GM19035 (cell line): Measurements from ENCODE around the gene SRC.

Experiments used
- ATAC-seq: cut with Tn5 transposase; IDR thresholded peaks from one replicate; pipeline ENCODE4 v1.9.1; 2021; ENCODE audit not compliant: unreplicated experiment

The SRC gene

DNA sequence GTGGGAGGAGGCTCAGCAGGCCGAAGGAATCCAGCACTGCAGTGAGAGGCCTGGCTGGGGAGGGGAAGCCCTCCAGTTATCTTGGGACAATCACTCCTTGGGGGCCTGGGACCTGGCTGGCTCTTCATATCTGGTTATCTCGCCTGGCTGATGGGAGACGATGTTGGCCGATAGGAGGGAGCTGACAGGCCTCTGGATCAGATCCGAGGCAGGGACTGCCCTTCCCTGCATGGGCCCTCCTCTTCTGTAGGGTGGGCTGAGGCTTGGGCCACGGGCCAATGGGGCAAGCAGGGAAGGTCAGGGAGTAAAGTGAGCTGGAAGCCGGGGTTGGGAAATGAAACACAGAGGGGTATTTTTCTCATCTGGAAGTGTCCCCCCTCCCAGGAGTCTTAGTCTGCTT is 31.3 kb upstream of the SRC start:
- ATAC-seq: no peak

DNA sequence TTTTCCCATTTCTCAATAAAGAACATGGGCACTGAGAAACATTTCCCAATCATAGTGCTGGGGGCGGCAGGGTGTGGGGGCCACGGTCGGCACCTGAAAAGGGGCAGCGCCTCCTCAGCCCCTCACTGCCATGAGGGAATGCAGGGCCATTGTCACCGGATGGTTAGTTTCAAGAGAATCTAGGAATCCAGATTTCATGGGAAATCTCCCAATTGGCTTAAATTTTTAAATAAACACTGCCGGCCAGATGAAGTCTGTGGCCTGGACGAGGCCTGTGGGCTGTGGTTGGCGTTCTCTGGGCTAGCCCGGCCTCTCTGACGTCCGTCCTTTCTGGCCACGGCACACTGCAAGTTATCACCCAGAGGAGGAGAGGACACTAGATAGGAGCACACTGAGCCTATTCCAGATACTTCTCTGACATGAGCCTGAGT is 30.9 kb upstream of the SRC start:
- no peak for ATAC-seq

DNA sequence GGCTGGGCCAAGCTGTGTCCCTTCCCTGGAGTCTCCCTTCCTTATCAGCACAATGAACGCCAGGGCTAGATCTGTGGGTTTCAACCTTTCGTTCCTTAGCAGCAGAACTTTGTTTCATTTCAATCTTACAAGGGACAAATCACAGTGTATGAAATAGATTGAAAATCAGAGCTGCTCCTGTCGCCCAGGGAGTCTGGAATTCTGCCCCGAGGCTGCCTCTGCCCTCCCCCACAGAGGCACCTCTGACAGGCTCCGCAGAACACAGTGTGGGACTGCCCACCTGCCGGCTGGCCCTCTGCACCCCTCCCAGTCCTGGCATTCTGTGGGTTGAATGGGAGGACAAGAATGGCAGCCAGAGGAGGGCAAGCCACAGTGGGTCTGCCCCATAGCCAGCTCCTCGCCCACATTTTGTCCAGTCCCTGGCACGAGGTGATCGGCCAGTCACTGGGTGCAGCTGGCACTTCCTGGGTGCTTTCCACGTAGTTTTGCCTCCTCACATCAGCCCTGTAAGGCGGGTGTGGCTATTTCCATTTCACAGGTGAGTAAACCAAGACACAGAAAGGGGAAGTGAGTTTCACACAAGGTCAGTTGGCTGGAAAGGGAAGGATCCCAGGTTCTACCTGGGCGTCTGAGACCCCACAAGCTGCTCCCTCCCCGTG is 30.4 kb upstream of the SRC start:
- no peak for ATAC-seq

DNA sequence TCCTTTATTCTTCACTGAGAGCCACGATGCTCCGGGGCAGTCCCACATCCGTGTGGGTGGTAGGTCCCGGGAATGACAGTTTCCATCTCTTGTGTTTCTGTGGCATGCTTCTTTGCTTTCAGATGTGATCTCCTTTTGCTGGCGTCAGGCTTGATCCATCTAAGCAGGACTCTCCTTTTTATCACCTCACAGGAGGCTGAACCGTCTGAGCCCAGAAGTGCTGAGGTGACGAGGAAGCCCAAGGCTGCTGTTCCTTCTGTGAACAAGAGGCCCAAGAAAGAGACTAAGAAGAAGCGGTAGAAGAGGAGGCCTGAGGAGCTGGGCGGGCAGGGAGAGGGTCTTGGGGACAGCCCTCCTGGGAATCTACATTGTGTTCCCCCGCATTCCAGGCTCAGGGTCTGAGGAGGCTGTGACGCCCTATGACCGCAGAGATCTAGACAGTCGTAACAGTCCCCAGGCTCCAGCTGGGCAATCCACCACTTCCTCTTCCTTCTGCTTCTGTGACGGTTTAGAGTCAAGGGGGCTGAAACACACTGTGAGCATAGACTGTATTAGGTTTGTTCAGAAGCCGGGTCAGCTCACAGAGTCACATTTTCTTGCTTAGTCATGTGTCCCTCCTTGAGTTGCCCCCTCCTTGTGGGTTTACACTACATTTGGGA is 29.7 kb upstream of the SRC start:
- ATAC-seq: no peak

DNA sequence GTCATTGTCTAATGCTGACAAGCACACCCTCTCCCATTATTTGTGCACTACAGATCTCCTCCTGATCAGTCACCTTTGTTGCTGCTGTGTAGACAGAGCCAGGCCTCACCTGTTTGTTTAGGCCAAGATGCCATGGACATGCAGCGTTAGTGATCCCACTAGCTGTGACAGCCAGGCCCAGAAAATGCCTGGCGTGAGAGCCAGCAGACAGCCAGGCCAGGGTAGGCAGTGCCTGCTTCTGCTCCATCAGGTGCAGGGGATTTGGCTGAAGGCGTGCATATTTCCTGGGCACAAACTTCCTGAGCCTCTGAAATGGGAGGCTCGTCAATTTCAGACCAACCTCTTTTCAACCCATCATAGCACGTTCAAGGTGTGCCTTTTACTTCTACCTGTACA is 29.2 kb upstream of the SRC start:
- ATAC-seq: no peak

DNA sequence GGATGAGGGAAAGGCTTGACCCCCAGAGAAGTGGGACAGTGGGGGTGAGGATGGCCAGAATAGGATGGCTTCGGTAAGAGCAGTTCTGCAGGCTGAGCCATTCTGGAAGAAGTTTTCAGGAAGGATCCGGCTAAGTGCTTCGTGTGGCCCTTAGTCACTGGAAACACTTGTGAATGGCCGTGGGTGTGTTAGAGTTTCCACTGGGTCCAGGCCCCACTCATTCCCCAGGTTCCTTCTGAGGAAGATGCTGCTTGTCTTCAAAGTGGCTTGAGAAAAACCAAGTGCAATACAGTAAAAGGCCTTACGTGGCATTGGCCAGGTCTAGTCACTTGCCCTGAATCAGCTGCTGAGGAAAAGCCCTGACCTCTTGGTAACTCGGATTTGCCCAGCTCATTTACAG is 28.6 kb upstream of the SRC start:
- ATAC-seq: no peak

DNA sequence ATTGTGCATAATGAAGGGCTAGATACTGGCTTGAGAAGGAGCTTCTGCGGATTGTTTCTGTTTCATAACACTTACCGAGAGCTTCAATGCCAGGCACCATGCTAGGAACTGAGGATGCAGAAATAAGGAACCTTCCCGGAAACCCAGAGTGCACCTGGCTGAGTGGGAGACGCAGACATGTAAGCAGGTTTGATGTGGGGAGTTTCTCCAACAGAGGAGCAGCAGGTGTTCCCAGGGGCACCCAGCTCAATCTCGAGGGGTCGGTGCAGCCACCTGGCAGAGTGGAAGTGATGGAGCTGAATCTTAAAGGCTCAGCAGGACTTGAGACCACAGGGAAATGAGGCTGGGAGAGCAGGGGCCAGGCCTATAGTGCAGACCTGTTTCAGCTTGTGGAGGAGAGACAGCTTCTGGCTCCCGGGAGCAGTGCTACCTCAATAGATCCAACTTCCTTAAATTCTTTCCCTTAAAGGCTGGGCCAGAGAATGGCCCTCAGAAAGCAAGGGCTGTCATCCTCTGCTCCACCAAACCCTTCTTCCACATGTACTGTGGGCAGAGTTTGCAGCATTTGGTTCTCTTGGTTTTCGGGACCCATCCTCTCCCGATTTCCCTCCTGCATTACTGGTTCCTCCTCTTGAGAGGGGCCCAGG is 27.8 kb upstream of the SRC start:
- ATAC-seq: no peak

DNA sequence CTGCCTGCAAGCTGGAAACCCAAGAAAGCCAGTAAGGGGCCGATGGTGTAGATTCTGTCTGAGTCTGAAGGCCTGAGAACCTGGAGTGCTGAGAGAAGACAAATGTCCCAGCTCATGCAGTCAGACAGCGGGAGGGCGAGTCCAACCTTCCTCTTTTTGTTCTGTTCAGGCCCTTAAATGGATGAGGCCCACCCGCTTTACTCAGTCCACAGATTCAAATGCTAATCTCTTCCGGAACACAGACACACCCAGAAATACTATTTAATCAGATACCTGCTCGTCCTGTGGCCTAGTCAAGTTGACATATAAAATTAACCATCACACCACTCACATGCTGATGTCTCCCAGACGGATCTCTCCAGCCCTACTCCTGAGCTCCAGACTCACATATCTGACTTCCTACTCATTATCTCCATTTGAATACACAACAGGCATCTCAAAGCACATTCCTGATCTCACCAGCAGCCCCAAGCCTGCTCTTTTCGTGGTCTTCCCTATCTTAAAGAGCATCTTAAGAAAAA is 26.7 kb upstream of the SRC start:
- no peak for ATAC-seq

DNA sequence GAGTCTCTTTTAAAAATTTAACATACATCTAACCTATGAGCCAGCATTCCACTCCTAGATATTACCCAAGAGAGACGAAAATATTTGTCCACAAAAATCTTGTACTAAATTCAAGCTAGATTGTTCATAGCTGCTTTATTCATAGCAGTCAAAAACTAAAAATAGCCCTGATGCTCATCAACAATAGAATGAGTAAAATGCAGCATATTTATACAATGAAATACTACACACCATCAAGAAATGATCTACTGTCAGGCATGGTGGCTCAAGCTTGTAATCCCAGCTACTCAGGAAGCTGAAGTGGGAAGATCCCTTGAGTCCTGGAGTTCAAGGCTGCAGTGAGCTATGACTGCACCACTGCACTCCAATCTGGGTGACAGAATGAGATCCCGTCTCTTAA is 22.0 kb upstream of the SRC start:
- ATAC-seq: no peak

DNA sequence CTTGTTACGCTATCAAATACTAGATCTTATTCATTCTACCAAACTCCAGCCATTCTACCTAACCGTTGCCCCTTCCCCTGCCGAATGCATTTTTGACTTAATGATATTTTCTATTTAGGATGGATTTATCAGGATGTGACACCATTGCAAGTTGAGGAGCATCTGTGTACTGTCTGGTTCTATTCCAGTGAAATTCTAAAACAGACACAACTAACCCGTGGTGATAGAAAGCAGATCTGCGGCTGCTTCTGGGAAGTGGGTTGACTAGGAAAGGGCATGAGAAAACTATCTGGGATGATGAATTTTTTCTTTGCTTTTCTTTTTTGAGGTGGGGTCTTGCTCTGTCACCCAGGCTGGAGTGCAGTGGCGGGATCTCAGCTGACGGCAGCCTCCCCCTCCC is 20.7 kb upstream of the SRC start:
- no peak for ATAC-seq

DNA sequence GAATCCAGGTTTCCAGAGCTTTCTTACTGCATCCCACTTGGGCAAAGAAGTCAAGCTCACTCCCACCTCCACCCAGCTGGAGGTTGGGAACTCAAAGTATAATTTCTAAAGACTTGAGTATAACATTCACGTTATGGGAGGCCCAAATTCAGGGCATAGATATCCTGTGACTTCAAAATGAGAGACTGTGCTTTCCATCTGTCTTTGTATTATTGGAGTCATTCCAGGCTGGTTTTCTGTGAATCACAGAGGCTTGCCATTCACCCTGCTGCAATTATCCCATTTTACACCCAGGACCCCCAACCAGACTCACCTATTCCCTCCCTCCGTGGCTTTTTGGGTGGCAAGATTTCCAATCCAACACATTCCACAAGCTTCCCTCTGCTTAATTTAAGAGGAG is 19.3 kb upstream of the SRC start:
- no peak for ATAC-seq

DNA sequence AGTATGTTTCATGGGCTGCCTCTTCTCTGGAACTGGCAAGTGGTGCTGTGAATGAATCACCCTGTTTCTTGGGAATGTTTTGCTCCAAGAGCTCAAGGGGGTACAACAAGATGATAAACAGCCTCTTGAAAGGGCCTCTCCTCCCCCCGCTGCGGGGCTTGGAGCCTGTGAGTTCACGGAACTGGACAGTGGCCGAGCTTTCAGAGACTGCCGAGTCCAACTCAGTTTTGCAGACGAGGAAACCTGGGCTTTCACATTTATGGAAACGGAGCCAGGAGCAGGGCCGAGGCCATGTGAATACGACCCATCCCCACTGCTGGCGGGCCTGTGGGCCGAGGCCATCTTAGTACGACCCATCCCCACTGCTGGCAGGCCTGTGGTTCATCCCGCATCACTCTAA is 18.2 kb upstream of the SRC start:
- no peak for ATAC-seq

DNA sequence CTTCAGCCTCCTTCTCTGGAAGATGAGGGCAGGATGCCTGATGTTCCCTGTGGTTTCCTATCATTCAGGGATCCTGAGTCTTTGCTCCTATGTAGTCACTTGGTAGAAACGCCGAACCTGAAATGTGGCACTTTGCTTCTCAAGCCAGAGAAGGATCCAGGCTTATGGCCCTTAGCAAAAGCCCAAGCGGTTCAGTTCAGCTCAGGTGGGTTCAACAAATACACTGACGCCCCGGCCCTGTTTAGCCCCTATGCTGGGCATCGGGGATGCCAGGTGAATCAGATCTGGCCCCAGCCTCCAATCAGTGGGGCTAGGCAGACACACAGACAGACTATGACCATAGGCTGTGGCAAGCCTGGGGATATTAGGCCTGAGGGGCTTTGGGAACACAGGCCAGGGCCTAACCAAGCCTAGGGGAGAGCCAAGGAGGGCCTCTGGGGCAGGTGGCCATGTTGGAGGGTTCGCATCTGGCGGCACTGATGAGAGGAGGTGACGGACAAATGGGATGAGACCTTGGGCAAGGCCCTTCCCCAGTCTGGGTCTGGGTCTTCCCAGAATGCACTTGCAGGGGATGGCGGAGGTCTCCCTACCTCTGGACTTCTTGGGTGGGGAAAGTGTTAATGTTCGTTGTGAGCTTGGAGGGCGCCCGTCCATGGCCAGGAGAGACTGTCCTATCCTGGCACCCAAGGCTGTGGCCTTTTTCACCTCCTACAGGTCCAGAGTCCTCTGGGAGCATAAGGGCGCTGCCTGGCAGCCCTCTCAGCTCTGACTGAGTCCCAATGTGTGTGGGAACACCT is 17.6 kb upstream of the SRC start:
- no peak for ATAC-seq

DNA sequence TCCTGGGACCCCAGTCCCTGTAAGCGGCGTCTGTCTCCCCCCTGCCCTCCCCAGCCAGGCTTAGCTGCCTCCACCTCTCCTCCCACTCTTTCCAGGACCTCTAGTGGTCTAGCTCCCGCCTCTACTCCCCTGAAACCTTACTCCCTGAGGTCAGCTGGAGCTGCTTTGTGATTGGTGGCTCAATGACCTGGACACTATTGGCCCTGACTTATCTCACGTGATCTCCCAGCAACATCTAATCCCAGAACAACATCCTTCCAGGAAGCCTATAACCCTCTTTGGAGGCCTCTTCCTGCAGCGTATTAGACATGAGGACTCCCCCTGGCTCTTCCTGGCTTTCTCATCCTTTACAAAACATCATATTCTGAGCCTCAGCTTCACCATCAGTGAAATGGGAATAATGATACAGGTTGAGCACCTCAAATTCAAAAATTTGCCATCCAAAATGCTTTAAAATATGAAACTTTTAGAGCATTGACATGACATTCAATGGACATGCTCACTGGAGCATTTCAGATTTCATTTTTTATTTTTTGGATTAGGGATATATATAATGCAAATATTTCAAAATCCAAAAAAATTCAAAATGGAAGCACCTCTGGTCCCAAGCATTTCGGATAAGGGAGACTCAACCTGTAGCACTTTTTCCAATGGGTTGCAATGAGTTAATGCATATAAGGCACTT is 16.3 kb upstream of the SRC start:
- no peak for ATAC-seq

DNA sequence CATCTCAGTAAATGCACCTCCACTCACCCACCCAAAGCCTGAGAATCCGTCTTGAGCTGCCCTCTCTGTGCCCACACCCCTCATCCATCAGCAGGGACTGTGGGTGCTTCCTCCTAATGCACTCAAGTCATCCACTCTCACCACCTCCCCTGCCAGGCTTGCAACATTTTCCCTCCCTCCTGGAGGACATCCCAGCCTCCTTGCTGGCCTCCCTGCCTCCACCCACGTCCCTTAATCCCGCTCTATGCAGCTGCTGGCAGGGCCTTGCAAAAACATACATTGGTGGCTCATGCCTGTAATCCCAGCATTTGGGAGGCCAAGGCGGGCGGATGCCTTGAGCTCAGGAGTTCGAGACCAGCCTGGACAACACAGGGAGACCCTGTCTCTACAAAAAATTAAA is 15.6 kb upstream of the SRC start:
- ATAC-seq: no peak

DNA sequence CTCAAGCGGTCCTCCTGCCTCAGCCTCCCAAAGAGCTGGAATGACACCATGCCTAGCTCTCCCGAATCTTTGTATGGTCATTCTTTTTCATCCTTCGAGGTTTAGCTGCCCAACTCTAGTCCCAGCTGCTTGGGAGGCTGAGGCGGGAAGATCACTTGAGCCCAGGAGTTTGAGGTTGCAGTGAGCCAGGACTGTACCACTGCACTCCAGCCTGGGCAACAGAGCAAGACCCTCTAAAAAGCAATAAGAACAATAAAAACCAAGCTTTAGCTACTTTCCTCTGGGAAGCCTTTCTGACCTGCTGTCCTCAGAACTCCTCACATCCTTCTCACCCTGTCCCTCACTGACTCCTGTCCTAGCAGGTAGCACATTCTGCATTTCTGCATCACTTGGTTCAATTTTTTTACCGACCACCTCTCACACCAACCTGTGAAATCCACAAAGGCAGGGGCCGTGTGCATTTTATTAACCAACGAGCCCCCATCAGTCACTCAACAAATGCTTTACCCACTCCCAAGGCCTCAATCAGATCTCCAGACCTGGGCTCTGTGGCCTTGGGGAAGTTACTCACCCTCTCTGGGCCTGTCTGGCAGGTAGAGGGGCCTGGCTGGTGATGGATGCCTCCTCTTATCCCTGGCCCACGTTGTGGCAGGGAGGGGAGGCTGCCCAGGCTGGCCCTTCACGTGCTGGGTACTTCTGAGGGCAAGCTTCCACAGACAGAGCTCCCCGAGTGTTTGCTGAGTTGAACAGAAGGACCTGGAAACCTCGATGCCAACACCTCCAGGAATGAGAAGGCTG is 14.7 kb upstream of the SRC start:
- no peak for ATAC-seq

DNA sequence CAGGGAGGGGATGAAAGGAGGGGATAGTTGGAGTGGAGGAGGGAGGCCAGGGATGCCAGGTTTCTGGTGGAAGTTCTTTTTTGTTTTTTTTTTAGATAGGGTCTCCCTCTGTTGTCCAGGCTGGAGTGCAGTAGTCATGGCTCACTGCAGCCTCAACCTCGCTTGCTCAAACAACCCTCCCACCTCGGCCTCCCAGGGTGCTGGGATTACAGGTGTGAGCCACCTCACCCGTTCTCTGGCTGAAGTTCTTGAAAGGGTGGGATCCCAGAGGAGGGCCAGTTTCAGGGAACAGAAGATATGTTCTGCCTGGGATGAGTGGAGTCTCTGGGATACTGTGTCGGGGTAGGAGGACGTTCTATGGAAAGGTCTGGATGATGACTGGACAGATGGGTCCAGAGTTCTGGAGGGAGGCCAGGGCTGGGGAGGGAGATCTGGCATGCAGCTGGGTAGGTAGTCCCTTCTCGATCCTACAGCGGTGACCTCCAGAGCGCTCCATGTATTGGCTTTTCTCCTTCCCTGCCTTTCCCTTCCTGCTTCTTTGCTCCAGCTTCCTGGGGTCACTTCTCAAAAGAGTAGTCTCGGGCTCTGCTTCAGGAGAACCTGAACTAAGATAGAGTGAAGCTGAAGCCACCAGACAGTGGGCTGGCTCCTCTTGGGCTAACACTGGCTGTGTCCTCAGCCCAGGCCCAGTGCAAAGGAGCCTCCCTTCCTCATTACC is 12.7 kb upstream of the SRC start:
- ATAC-seq: no peak

DNA sequence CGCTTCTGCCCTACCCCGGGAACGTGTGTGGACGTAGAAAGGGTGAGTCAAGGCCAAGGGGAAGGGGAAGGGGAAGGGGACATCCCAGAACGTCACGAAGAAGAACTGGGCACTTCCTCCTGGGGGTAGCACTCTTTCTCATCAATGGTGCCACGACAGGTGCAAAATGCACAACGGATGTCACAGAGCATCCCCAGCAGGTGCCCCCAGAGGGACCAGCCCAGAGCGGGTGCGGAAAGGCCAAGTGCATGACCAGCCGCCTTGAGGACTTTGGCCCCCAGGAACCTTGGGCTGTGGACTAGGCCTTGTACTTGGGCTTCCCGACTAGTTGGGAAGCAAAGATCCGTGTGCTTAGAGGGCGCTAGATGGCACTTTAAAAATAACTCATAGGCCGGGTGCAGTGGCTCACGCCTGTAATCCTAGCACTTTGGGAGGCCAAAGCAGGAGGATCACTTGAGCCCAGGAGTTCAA is 12.1 kb upstream of the SRC start:
- no peak for ATAC-seq

DNA sequence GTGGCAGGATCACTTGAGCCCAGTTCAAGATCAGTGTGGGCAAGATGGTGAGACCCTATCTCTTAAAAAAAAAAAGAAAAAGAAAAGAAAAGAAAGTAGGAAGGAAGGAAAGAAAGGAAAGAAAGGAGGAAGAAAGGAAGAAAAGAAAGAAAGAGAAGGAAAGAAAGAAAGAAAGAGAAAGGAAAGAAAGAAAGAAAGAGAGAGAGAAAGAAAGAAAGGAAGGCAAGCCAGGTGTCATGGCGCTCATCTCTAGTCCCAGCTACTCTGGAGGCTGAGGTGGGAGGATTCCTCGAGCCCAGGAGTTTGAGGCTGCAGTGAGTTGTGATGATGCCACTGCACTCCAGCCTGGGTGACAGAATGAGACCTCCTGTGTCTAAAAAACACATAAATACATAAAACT is 11.5 kb upstream of the SRC start:
- ATAC-seq: no peak
